Upper lobe of left lung (tissue), 6 donors: ENCODE data around the gene DLK1. TPM values are rescaled to one million over a fixed set of nuclear protein-coding genes. Genes with fewer than 3 reads are reported as not detected.

Experiments used
- ATAC-seq, 2 donors: fragments of 200-7000 bp; cut with Tn5 transposase; one replicate each; pipeline ENCODE4 v1.9.1; 2022; ENCODE audit warnings: mild to moderate bottlenecking in 2 of 2, moderate library complexity in 2 of 2; ENCODE audit not compliant: low FRiP score in 2 of 2
- DNase-seq, 2 donors: peaks; one replicate each; pipeline ENCODE4 v3.0.0-alpha.2; 2019 to 2020
- H3K27ac ChIP-seq, 4 donors: fragments of 200-600 bp; sonication (generic); one replicate each; pipeline ENCODE4 v1.5.1; 2016 to 2019
- H3K27me3 ChIP-seq, 4 donors: fragments of 200-600 bp; sonication (generic); one replicate each; pipeline ENCODE4 v1.5.1; 2017 to 2019
- H3K36me3 ChIP-seq, 4 donors: fragments of 200-600 bp; sonication (generic); one replicate each; pipeline ENCODE4 v1.5.1; 2016 to 2019
- H3K4me1 ChIP-seq, 4 donors: fragments of 200-600 bp; sonication (generic); one replicate each; pipeline ENCODE4 v1.5.1; 2018 to 2019
- H3K4me3 ChIP-seq, 4 donors: fragments of 200-600 bp; sonication (generic); one replicate each; pipeline ENCODE4 v1.5.1; 2017 to 2019; ENCODE audit warnings: mild to moderate bottlenecking in 2 of 4, moderate library complexity in 1 of 4
- H3K9me3 ChIP-seq, 4 donors: fragments of 200-600 bp; sonication (generic); one replicate each; pipeline ENCODE4 v1.5.1; 2018 to 2019
- CTCF ChIP-seq, 6 experiments: fragments of 450-650 bp in 4 of 6; fragments of 200-600 bp in 2 of 6; sonication (generic) in 2 of 6; IDR thresholded peaks; one replicate each; pipeline ENCODE4 v1.5.1; 2016 to 2019; ENCODE audit warnings: antibody characterized with exemption in 6 of 6
- EP300 ChIP-seq, 4 donors: sonication (generic); formaldehyde crosslinking; IDR thresholded peaks; one replicate each; pipeline ENCODE4 v1.5.1; 2017; ENCODE audit warnings: antibody characterized with exemption in 4 of 4, control low read depth in 2 of 4
- POLR2A ChIP-seq, 4 donors: fragments of 450-650 bp; IDR thresholded peaks; one replicate each; pipeline ENCODE4 v1.5.1; 2016 to 2017; ENCODE audit warnings: antibody characterized with exemption in 4 of 4, mild to moderate bottlenecking in 2 of 4
- POLR2AphosphoS5 ChIP-seq, 2 donors: sonication (generic); formaldehyde crosslinking; IDR thresholded peaks; one replicate each; pipeline ENCODE4 v1.5.1; 2017; ENCODE audit warnings: antibody characterized with exemption in 2 of 2
- WGBS, 2 donors: methylation state at CpG; one replicate each; pipeline ENCODE4 v1.1.5; 2017 to 2018; 5-methylcytosine and 5-hydroxymethylcytosine counted together
- total RNA-seq, 6 donors: library from RNA; depleted of rRNA in 4 of 6; stranded (reverse); fragments of >200 nt in 4 of 6; gene quantifications; one replicate each; pipeline versions ENCODE4 v1.1.0 to v1.2.1, GENCODE V29; 2016 to 2021
- donor health status: DM: no; HTN: no; CAD: no; lungs with moderate emphysema.
- donor health status: DM: no; HTN: yes; CAD: no; lungs with severe emphysema.

DLK1 gene
- total RNA-seq, 6 donors from 2014 or later, result 1.7 to 1.8 TPM; not detected in 4

GRCh38 chr14:100711493-100711892 lies 15.2 kb upstream of the DLK1 start:
- no peaks in the 10 kb centered on the region for H3K9me3 ChIP-seq
- H3K4me1 ChIP-seq, result peaks cover 6 to 23% (median 19%) of the 10 kb centered on the region in 4 donors
- peak overlapping the region in 1 of 4 donors; percentile 15 for H3K27ac ChIP-seq
- ATAC-seq, result no peak
- no peaks in the 10 kb centered on the region for H3K36me3 ChIP-seq
- no peak for TF ChIP-seq CTCF (IDR thresholded peaks at IDR 0.05)
- no peak for TF ChIP-seq EP300 (IDR thresholded peaks at IDR 0.05)
- TF ChIP-seq POLR2AphosphoS5 (IDR thresholded peaks at IDR 0.05), result no peak
- no peak for TF ChIP-seq POLR2A (IDR thresholded peaks at IDR 0.05)
- no peak overlapping the region for H3K4me3 ChIP-seq
- H3K27me3 ChIP-seq, result peaks cover 0 to 7% (median 2%) of the 10 kb centered on the region in 4 donors
- WGBS, 2 donors, result 73 to 83% methylated on average over 11 to 12 of the region's 12 CpGs
- no peak for DNase-seq

- Histone ChIP-seq H3K9me3 (no peaks in the 10 kb centered on the region), H3K27me3 (peaks cover 0 to 7% (median 2%) of the 10 kb centered on the region in 4 donors), H3K4me3 (no peak overlapping the region), H3K36me3 (no peaks in the 10 kb centered on the region), H3K4me1 (peaks cover 6 to 23% (median 19%) of the 10 kb centered on the region in 4 donors), H3K27ac (no peak overlapping the region)
- DNase-seq (no peak), ATAC-seq (no peak)
- TF ChIP-seq CTCF (IDR thresholded peaks at IDR 0.05) (no peak), POLR2AphosphoS5 (IDR thresholded peaks at IDR 0.05) (no peak), POLR2A (IDR thresholded peaks at IDR 0.05) (no peak), EP300 (IDR thresholded peaks at IDR 0.05) (no peak)
- 73 to 81% methylated on average over 3 to 7 of the region's 7 CpGs for WGBS, 2 donors
Measured at GRCh38 chr14:100712490-100712889, 14.2 kb upstream of the DLK1 start.

DNA sequence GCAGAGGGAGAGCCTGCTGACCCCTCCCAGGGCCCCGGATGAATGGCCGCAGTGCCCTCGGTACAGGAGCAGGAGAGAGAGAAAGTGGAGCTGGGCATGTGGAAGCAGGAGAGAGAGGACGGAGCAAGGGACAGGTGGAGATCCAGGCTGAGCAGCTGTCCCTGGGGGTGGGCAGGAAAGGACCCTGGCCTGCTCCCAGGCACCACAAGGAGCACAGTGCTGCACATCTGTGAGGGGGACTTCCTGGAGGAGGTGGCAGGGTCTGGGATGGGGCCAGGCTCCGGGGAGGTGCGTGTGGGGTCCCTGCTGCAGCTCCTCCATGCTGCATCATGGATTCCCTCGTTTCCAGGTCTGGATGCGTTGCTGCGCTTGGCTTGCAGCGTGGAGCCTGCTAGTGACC lies 13.0 kb upstream of the DLK1 start:
- Histone ChIP-seq H3K9me3 (no peaks in the 10 kb centered on the region), H3K4me3 (no peak overlapping the region), H3K27me3 (peaks cover 0 to 6% (median 2%) of the 10 kb centered on the region in 4 donors), H3K4me1 (peaks cover 6 to 21% (median 16%) of the 10 kb centered on the region in 4 donors), H3K27ac (no peak overlapping the region), H3K36me3 (no peaks in the 10 kb centered on the region)
- TF ChIP-seq CTCF (IDR thresholded peaks at IDR 0.05) (no peak), EP300 (IDR thresholded peaks at IDR 0.05) (no peak), POLR2A (IDR thresholded peaks at IDR 0.05) (no peak), POLR2AphosphoS5 (IDR thresholded peaks at IDR 0.05) (no peak)
- 58 to 89% methylated on average over 6 to 10 of the region's 10 CpGs for WGBS, 2 donors
- no peak for DNase-seq
- ATAC-seq, result no peak

- H3K9me3 ChIP-seq, result no peaks in the 10 kb centered on the region
- H3K27me3 ChIP-seq, result peaks cover 0 to 2% (median under 1%) of the 10 kb centered on the region in 4 donors
- H3K4me1 ChIP-seq, result peaks cover under 1 to 14% (median 9%) of the 10 kb centered on the region in 4 donors
- ATAC-seq (no peak), DNase-seq (no peak)
- no peak overlapping the region for H3K27ac ChIP-seq
- 57 to 81% methylated on average over 9 to 23 of the region's 23 CpGs for WGBS, 2 donors
- no peaks in the 10 kb centered on the region for H3K36me3 ChIP-seq
- H3K4me3 ChIP-seq, result no peak overlapping the region
- TF ChIP-seq POLR2A (IDR thresholded peaks at IDR 0.05) (no peak), CTCF (IDR thresholded peaks at IDR 0.05) (no peak)
Measured at GRCh38 chr14:100714258-100714892, 12.3 kb upstream of the DLK1 start.

- DNase-seq, result no peak
- Histone ChIP-seq H3K9me3 (no peaks in the 10 kb centered on the region), H3K4me3 (no peak overlapping the region), H3K27me3 (no peaks in the 10 kb centered on the region), H3K27ac (no peak overlapping the region), H3K36me3 (no peaks in the 10 kb centered on the region), H3K4me1 (peaks cover 0 to 8% (median 2%) of the 10 kb centered on the region in 4 donors)
- 85 to 90% methylated on average over 9 of the region's 9 CpGs for WGBS, 2 donors
- ATAC-seq, result no peak
- TF ChIP-seq CTCF (IDR thresholded peaks at IDR 0.05), result no peak
- TF ChIP-seq POLR2A (IDR thresholded peaks at IDR 0.05), result no peak
- TF ChIP-seq POLR2AphosphoS5 (IDR thresholded peaks at IDR 0.05), result no peak
- TF ChIP-seq EP300 (IDR thresholded peaks at IDR 0.05), result no peak
Measured at GRCh38 chr14:100715332-100715731, 11.4 kb upstream of the DLK1 start.
